Vagina (tissue), 2 donors: ENCODE results near the gene MAMLD1. TPM values are rescaled to one million over a fixed set of nuclear protein-coding genes. Genes with fewer than 3 reads are reported as not detected.
A peak's percentile ranks its signal among the peaks of the same experiment; 100 is the strongest.

Source experiments
- DNase-seq, 2 donors: peaks; one replicate each; pipeline ENCODE4 v3.0.0-alpha.2; 2017; ENCODE audit errors: extremely low spot score in 2 of 2
- H3K27ac ChIP-seq: fragments of 200-600 bp; sonication (generic); one replicate; pipeline ENCODE4 v1.5.1; 2019
- H3K27me3 ChIP-seq: fragments of 200-600 bp; sonication (generic); one replicate; pipeline ENCODE4 v1.5.1; 2019
- H3K36me3 ChIP-seq, 2 donors: fragments of 200-600 bp; sonication (generic); one replicate each; pipeline ENCODE4 v1.5.1; 2017 to 2019
- H3K4me1 ChIP-seq: fragments of 200-600 bp; sonication (generic); one replicate; pipeline ENCODE4 v1.5.1; 2019
- H3K4me3 ChIP-seq, 2 donors: fragments of 200-600 bp; sonication (generic); 1 replicate in 1 of 2; 2 replicates in 1 of 2; pipeline ENCODE4 v1.5.1; 2016 to 2019
- H3K9me3 ChIP-seq: fragments of 200-600 bp; sonication (generic); one replicate; pipeline ENCODE4 v1.5.1; 2019
- POLR2A ChIP-seq, 2 donors: fragments of 450-650 bp; IDR thresholded peaks; one replicate each; pipeline ENCODE4 v1.6.1; 2017; ENCODE audit warnings: antibody characterized with exemption in 2 of 2, mild to moderate bottlenecking in 2 of 2, moderate library complexity in 2 of 2
- POLR2AphosphoS5 ChIP-seq, 2 donors: sonication (generic); formaldehyde crosslinking; IDR thresholded peaks; one replicate each; pipeline ENCODE4 v1.9.0; 2017; ENCODE audit warnings: antibody characterized with exemption in 2 of 2, mild to moderate bottlenecking in 2 of 2, low read depth in 1 of 2; ENCODE audit not compliant: insufficient read depth in 1 of 2
- intact Hi-C: fragments of 100-400 bp; cut with DNase I; formaldehyde crosslinking; loops from one replicate; pipeline ENCODE4 v1.15.1; 2023
- total RNA-seq: library from RNA; depleted of rRNA; stranded (reverse); fragments of >200 nt; gene quantifications from one replicate; pipeline ENCODE4 v1.2.3, GENCODE V29; 2016
- TF ChIP-seq, protein P1 (sequence below), 3 experiments: fragments of 450-650 bp in 2 of 3; fragments of 200-600 bp in 1 of 3; sonication (generic) in 1 of 3; IDR thresholded peaks; one replicate each; pipeline ENCODE4 v1.5.1; 2017 to 2019; ENCODE audit warnings: antibody characterized with exemption in 3 of 3, mild to moderate bottlenecking in 2 of 3, moderate library complexity in 2 of 3

Gene MAMLD1
- total RNA-seq, 1 donor from 2014 or later = 3.2 TPM

DNA sequence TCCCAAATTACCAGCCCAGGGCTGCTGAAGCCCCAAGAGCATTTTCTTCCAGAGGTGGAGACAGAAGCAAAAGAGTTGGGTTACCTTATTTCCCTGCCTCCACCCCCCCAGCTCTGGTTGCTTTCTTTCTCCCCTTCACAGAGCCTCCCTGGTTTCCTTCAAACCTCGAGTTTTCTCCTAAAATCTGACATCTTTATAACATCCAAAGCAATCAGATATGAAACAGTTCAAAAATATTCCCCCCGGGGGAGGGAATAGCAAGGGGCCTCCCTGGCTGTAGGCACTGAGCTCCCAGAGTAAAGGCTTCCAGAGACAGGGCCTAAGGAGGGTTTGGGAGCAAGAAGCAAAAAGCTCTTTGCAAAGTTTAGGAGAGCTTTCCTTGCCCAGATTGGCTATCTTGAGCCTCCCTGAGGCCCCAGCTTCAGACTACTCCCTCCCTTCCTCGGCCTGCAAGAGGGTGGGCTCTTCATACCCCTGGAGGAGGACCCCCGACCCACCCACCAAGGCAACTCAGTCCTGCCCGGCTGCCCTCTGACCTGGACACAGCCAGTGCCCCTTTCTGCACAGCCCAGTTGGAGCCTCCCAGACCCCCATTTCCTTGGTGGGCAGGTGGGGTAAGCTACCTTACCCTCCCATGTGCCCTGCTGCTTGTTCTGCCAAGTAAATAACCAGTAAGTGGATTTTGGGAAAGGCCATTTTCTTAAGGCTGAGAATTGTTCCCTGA is 7.6 kb downstream of the MAMLD1 start:
- Histone ChIP-seq H3K9me3 (no peaks in the 10 kb centered on the region), H3K36me3 (no peaks in the 10 kb centered on the region), H3K27me3 (no peaks in the 10 kb centered on the region), H3K4me1 (no peaks in the 10 kb centered on the region), H3K4me3 (no peak overlapping the region), H3K27ac (no peak overlapping the region)
- peak; percentile 71 to 87 for DNase-seq
- TF ChIP-seq, protein P1, sequence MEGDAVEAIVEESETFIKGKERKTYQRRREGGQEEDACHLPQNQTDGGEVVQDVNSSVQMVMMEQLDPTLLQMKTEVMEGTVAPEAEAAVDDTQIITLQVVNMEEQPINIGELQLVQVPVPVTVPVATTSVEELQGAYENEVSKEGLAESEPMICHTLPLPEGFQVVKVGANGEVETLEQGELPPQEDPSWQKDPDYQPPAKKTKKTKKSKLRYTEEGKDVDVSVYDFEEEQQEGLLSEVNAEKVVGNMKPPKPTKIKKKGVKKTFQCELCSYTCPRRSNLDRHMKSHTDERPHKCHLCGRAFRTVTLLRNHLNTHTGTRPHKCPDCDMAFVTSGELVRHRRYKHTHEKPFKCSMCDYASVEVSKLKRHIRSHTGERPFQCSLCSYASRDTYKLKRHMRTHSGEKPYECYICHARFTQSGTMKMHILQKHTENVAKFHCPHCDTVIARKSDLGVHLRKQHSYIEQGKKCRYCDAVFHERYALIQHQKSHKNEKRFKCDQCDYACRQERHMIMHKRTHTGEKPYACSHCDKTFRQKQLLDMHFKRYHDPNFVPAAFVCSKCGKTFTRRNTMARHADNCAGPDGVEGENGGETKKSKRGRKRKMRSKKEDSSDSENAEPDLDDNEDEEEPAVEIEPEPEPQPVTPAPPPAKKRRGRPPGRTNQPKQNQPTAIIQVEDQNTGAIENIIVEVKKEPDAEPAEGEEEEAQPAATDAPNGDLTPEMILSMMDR (IDR thresholded peaks at IDR 0.05) = no peak
- no peak for TF ChIP-seq POLR2AphosphoS5 (IDR thresholded peaks at IDR 0.05; ENCODE audit: insufficient read depth in 1 of 2, low read depth in 1 of 2)
- no peak for TF ChIP-seq POLR2A (IDR thresholded peaks at IDR 0.05)
- intact Hi-C loops = loop anchor here (10.0 kb wide), 1 partner anchor 134 kb away; no protein-coding TSS in a partner anchor

DNA sequence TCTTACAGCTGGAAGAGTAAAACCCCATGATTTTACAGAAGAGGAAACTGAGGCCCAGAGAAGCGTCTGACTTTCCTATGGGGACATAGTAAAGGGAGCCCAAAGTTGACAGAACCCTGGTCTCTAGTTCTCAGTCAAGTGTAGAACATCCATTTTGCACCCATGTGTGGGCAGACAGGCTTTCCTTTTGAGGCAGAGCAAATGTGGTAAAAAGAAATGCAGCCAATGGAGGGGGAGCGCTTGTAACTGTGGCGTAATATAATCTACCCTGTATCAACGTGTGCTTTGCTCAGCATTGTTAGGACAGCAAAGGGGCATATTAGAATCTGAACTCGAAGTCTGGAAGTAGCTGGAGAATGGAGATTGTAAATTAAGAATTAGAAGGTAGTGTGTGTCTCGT is 8.8 kb downstream of the MAMLD1 start:
- Histone ChIP-seq H3K4me3 (no peak overlapping the region), H3K27me3 (no peaks in the 10 kb centered on the region), H3K27ac (no peak overlapping the region), H3K9me3 (no peaks in the 10 kb centered on the region), H3K36me3 (no peaks in the 10 kb centered on the region), H3K4me1 (no peaks in the 10 kb centered on the region)
- TF ChIP-seq POLR2A (IDR thresholded peaks at IDR 0.05) = no peak
- TF ChIP-seq, protein P1 (IDR thresholded peaks at IDR 0.05) = no peak
- no peak for TF ChIP-seq POLR2AphosphoS5 (IDR thresholded peaks at IDR 0.05; ENCODE audit: insufficient read depth in 1 of 2, low read depth in 1 of 2)
- intact Hi-C loops = loop anchor here (10.0 kb wide), 1 partner anchor 133 kb away; no protein-coding TSS in a partner anchor
- no peak for DNase-seq

DNA sequence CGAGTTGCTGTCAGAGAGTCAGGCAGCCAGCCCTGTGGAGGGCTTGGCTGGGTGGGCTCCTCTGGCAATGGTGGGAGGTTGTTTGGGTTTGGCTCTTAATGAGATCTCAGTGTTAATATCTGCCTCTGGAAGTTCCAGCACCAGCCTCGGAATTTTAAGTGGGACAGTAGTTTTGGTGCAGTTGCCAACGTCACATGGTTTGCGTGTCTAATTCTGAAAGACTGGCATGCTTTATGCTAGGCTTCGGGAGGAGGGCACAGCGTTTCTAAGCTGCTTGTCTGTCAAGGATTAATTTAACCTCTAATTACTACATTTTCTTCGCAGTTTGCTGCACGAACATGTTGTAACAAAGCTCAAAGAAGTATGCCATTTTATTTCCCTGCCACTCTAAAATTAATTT is 9.2 kb downstream of the MAMLD1 start:
- Histone ChIP-seq H3K4me3 (no peak overlapping the region), H3K9me3 (no peaks in the 10 kb centered on the region), H3K4me1 (no peaks in the 10 kb centered on the region), H3K27me3 (no peaks in the 10 kb centered on the region), H3K27ac (no peak overlapping the region), H3K36me3 (no peaks in the 10 kb centered on the region)
- TF ChIP-seq, protein P1 (IDR thresholded peaks at IDR 0.05) = no peak
- no peak for TF ChIP-seq POLR2A (IDR thresholded peaks at IDR 0.05)
- TF ChIP-seq POLR2AphosphoS5 (IDR thresholded peaks at IDR 0.05; ENCODE audit: insufficient read depth in 1 of 2, low read depth in 1 of 2) = no peak
- intact Hi-C loops = loop anchor here (10.0 kb wide), 1 partner anchor 133 kb away; no protein-coding TSS in a partner anchor
- DNase-seq = no peak

DNA sequence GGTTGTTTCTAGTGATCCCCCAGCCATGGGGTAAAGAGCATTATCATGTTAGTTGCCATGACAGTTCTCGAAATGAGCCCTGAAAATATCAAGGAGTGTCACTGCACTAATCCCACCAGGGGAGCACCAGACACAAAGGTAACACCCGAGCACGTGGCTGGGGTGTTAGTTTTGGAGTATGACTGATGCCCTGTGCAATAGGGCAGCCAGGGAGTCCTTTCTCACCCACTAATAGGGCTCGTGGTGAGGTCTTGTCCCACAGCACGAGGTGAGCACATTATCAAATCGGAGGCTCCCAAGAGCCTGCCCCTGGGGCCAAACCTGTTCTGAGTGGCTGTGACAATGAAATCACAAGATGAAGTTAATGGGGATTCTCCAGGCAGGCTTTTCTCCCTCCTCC is 9.6 kb downstream of the MAMLD1 start:
- no peaks in the 10 kb centered on the region for H3K9me3 ChIP-seq
- H3K4me3 ChIP-seq = no peak overlapping the region
- no peak for TF ChIP-seq POLR2AphosphoS5 (IDR thresholded peaks at IDR 0.05; ENCODE audit: insufficient read depth in 1 of 2, low read depth in 1 of 2)
- H3K36me3 ChIP-seq = no peaks in the 10 kb centered on the region
- H3K27ac ChIP-seq = no peak overlapping the region
- DNase-seq = no peak
- H3K27me3 ChIP-seq = no peaks in the 10 kb centered on the region
- intact Hi-C loops = loop anchor here (10.0 kb wide), 1 partner anchor 132 kb away; no protein-coding TSS in a partner anchor
- no peaks in the 10 kb centered on the region for H3K4me1 ChIP-seq

DNA sequence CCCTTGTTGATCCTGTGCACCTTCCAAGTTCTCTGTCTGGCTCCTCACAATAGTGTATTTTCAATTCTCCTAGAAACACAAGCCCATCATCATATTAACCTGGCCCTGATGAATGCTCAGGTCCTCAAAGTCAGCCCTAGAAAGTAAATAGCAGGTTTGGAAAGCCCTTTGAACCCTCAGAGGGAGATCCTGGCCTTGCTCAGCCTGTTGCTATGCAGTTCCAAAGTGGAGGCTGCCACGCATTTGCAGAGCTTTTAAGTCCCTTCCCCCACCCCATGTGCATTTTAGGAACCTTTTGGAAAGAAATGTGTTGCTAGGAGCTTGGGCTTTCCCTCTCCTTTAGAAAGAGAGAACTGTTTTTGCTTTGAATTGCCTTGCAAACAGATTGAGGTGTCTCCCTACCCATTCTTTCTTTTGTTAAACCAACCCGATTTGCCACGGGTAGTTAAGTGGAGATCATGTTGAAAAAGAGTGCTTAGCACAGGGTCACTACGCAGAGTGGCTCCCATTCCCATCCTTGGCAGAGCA is 12.2 kb downstream of the MAMLD1 start:
- intact Hi-C loops = loop anchor here (10.0 kb wide), 1 partner anchor 129 kb away; no protein-coding TSS in a partner anchor
- Histone ChIP-seq H3K36me3 (no peaks in the 10 kb centered on the region), H3K27ac (no peak overlapping the region), H3K9me3 (no peaks in the 10 kb centered on the region), H3K4me3 (no peak overlapping the region), H3K4me1 (no peaks in the 10 kb centered on the region), H3K27me3 (no peaks in the 10 kb centered on the region)
- no peak for DNase-seq
- TF ChIP-seq, protein P1 (IDR thresholded peaks at IDR 0.05) = no peak
- TF ChIP-seq POLR2A (IDR thresholded peaks at IDR 0.05) (no peak), POLR2AphosphoS5 (IDR thresholded peaks at IDR 0.05; ENCODE audit: insufficient read depth in 1 of 2, low read depth in 1 of 2) (no peak)
